Measurements from ENCODE around the gene BID.

Gene BID

DNA sequence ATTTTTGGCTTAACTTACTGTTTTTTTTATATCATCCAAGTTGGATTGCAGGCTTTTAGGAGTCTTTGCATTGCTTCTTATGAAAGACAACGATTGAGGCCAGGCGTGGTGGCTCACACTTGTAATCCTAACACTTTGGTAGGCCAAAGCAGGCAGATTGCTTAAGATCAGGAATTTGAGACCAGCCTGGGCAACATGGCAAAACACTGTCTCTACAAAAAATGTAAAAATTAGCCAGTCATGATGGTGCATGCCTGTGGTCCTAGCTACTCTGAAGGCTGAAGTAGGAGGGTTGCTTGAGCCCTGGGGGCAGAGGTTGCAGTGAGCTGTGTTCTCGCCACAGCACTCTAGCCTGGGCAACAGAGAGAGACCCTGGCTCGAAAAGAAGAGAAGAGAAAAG is 56.6 kb downstream of the BID start:
- no peaks in the 10 kb centered on the region for H3K79me2 ChIP-seq (ENCODE audit: insufficient read depth, low read length)

DNA sequence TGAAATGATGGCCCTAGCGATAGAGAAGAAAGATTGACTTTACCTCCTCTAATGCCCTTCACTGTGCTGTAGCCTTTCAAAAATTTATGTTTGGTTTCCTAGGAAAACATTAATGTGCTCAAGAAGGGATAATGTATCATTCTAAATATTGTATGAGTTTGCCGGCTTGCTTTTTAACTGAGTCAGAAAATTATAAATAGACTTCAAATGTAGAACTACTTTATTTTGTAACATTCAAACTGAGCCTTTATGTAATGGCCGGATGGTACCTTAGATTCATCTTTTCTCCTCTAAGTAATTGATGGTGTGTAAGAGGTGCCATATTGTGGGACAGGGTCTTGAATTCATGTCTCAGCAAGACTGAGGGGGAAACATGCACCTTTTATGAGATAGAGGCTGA is 57.7 kb downstream of the BID start:
- Histone ChIP-seq H3K9me2 (ENCODE audit: low read depth, low read length) (no peaks in the 10 kb centered on the region), H4K20me1 (ENCODE audit: insufficient read depth, low read length) (no peaks in the 10 kb centered on the region), H3K4me3 (ENCODE audit: low read depth, low read length, poor library complexity, severe bottlenecking) (no peak overlapping the region), H3K27me3 (ENCODE audit: insufficient read depth, low read length) (no peaks in the 10 kb centered on the region), H3K79me2 (ENCODE audit: insufficient read depth, low read length) (no peaks in the 10 kb centered on the region), H3F3A (ENCODE audit: insufficient read depth, low read length) (0 out of 2 replicates have a peak, but pooled peaks cover 4% of the 10 kb centered on the region), H3K36me3 (ENCODE audit: insufficient read depth, low read length) (no peaks in the 10 kb centered on the region), H3K4me1 (ENCODE audit: insufficient read depth, low read length, severe bottlenecking) (no peaks in the 10 kb centered on the region), H2AFZ (ENCODE audit: low read length) (no peak overlapping the region), H3K27ac (ENCODE audit: low read depth, low read length, poor library complexity, severe bottlenecking) (no peak overlapping the region), H3K9me3 (ENCODE audit: low read length) (no peaks in the 10 kb centered on the region), H3K9ac (ENCODE audit: low read length) (no peak overlapping the region), H3K4me2 (ENCODE audit: low read length) (no peak overlapping the region)
- TF ChIP-seq EZH2 (IDR thresholded peaks at IDR 0.05; ENCODE audit: borderline replicate concordance, low read length) = no peak
- TF ChIP-seq, protein P1, sequence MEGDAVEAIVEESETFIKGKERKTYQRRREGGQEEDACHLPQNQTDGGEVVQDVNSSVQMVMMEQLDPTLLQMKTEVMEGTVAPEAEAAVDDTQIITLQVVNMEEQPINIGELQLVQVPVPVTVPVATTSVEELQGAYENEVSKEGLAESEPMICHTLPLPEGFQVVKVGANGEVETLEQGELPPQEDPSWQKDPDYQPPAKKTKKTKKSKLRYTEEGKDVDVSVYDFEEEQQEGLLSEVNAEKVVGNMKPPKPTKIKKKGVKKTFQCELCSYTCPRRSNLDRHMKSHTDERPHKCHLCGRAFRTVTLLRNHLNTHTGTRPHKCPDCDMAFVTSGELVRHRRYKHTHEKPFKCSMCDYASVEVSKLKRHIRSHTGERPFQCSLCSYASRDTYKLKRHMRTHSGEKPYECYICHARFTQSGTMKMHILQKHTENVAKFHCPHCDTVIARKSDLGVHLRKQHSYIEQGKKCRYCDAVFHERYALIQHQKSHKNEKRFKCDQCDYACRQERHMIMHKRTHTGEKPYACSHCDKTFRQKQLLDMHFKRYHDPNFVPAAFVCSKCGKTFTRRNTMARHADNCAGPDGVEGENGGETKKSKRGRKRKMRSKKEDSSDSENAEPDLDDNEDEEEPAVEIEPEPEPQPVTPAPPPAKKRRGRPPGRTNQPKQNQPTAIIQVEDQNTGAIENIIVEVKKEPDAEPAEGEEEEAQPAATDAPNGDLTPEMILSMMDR (IDR thresholded peaks at IDR 0.05; ENCODE audit: low read length) = no peak

More for the DNA sequence above, 56.6 kb downstream of the BID start:
- Histone ChIP-seq H3K4me1 (ENCODE audit: insufficient read depth, low read length, severe bottlenecking) (no peaks in the 10 kb centered on the region), H3F3A (ENCODE audit: insufficient read depth, low read length) (0 out of 2 replicates have a peak, but pooled peaks cover 4% of the 10 kb centered on the region), H3K27ac (ENCODE audit: low read depth, low read length, poor library complexity, severe bottlenecking) (no peak overlapping the region), H3K36me3 (ENCODE audit: insufficient read depth, low read length) (no peaks in the 10 kb centered on the region), H4K20me1 (ENCODE audit: insufficient read depth, low read length) (no peaks in the 10 kb centered on the region), H3K9me3 (ENCODE audit: low read length) (no peaks in the 10 kb centered on the region), H3K9me2 (ENCODE audit: low read depth, low read length) (no peaks in the 10 kb centered on the region), H3K4me3 (ENCODE audit: low read depth, low read length, poor library complexity, severe bottlenecking) (no peak overlapping the region), H2AFZ (ENCODE audit: low read length) (no peak overlapping the region), H3K27me3 (ENCODE audit: insufficient read depth, low read length) (no peaks in the 10 kb centered on the region), H3K9ac (ENCODE audit: low read length) (no peak overlapping the region), H3K4me2 (ENCODE audit: low read length) (no peak overlapping the region)
- TF ChIP-seq EZH2 (IDR thresholded peaks at IDR 0.05; ENCODE audit: borderline replicate concordance, low read length) = no peak
- TF ChIP-seq, protein P1 (IDR thresholded peaks at IDR 0.05; ENCODE audit: low read length) = no peak

DNA sequence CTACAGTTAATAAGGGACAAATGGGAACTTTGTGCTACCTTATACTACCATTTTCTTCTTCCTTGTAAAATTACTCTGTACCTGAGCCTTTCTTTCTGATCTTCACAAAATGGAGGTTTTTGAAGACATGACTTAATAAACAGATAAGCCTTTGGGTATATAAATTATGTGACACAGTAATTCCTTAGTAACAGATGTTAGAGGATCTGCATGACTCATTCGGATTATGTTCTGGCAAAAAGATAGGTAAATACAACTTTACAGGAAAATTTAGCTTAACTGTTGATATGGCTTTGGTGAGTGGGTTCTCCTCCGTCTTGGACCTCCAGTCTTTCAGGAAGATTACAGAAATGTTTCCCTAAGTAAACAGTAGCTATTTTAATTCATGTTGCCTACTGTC is 61.8 kb downstream of the BID start:
- Histone ChIP-seq H3K9ac (ENCODE audit: low read length) (no peak overlapping the region), H3F3A (ENCODE audit: insufficient read depth, low read length) (0 out of 2 replicates have a peak, but pooled peaks cover 4% of the 10 kb centered on the region), H3K4me1 (ENCODE audit: insufficient read depth, low read length, severe bottlenecking) (no peaks in the 10 kb centered on the region), H2AFZ (ENCODE audit: low read length) (no peak overlapping the region), H3K27me3 (ENCODE audit: insufficient read depth, low read length) (no peaks in the 10 kb centered on the region), H3K27ac (ENCODE audit: low read depth, low read length, poor library complexity, severe bottlenecking) (no peak overlapping the region), H3K9me3 (ENCODE audit: low read length) (no peaks in the 10 kb centered on the region), H3K9me2 (ENCODE audit: low read depth, low read length) (no peaks in the 10 kb centered on the region), H3K4me3 (ENCODE audit: low read depth, low read length, poor library complexity, severe bottlenecking) (no peak overlapping the region), H3K4me2 (ENCODE audit: low read length) (no peak overlapping the region), H3K79me2 (ENCODE audit: insufficient read depth, low read length) (no peaks in the 10 kb centered on the region), H3K36me3 (ENCODE audit: insufficient read depth, low read length) (peaks cover 6% of the 10 kb centered on the region; the same call in 1 of the 2 replicates), H4K20me1 (ENCODE audit: insufficient read depth, low read length) (no peaks in the 10 kb centered on the region)
- no peak for TF ChIP-seq EZH2 (IDR thresholded peaks at IDR 0.05; ENCODE audit: borderline replicate concordance, low read length)
- TF ChIP-seq, protein P1 (IDR thresholded peaks at IDR 0.05; ENCODE audit: low read length) = no peak
